GM19395 (cell line): ENCODE results near the gene ARMC2.
"Not testable (repeated sequence)": the region's sequence is repeated elsewhere in the genome, so short reads cannot be mapped to it uniquely, and the experiment has no call there.

ENCODE experiments used
- ATAC-seq: cut with Tn5 transposase; IDR thresholded peaks from one replicate; pipeline ENCODE4 v1.9.1; 2021; ENCODE audit warnings: mild to moderate bottlenecking, moderate library complexity; ENCODE audit not compliant: unreplicated experiment

Gene ARMC2

DNA sequence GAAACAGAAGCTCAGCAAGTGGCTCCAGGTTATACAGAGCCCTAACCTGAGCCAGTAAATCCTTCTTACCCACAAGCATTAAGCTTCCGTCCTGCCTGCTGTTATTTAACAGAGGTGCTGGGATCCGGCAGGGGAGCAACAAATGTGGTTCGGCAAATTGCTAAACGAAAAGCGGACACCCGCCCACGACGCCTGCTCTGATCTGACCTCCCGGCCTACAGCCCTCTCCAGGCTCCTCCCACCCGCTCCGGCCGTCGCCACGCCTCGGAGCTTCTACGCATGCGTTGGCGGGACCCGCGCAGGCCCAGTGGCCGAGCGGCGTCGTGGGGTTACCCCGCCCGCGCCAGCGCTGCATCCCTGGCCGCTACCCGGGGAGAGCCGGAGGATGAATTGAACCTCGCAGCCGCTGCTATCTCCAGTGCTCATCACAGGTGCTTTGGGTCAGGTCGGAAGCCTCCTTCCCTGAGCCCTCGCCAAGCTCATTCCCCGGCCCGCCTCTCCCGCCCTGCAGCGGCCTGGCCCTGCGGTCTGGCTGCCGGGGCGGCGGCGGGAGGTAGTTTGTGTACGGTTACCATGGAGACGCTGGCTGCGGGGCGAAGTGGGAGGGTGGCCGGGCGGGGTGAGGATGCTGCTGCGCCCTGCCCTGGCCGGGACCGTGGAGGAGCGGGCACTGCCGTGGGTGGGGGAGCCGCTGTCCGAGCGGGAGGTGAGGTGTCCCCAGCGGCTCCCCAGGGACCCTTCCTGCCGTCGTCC, at the start of gene ARMC2:
ARMC2 (plus strand) TSS at position 307 of the 753 bp plus-strand sequence. CDS start 5,846 bp downstream, outside the sequence.
- ATAC-seq: peak; percentile 98

- ATAC-seq: no peak
Measured at GRCh38 chr6:108798670-108799353, 49.4 kb upstream of the ARMC2 start.

DNA sequence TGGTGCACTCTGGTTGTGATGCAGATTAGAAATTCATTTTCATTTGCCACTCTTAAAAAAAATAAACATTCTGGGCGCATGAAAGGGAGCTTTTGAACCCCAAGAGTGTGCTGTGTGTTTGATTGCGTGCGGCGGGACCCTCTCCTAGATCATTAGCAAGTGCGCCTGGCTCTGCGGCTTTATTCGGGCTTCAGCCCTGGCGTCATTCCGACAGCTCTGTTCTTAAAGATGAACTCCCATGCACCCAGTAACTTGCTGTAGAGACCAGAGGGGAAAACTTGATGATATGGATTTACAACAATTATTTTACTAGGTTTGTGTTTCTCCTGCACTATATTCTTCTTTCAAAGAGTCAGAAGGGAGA, 48.9 kb upstream of the ARMC2 start:
- no peak for ATAC-seq

DNA sequence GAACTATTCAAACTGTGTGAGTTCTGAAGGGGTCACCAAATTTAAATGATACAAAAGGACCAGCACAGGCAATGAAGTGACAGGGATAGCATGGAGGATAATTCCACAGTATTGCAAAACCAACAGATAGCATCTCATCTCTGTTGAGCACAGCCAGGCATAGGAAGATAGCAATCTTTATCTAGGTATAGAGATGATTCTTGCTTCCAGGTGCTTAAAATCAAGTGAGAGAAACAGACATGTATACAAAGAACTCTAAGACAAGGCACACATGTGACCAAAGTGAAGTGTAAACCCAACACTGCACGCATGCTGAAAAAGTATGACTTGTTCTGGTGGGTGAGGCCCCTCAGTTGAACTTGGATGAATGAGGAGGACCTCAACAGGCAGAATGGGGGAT, 48.4 kb upstream of the ARMC2 start:
- ATAC-seq: no peak

- ATAC-seq: no peak
Measured at GRCh38 chr6:108800427-108800864, 47.8 kb upstream of the ARMC2 start.

- ATAC-seq: no peak
Measured at GRCh38 chr6:108801366-108801765, 46.9 kb upstream of the ARMC2 start.

DNA sequence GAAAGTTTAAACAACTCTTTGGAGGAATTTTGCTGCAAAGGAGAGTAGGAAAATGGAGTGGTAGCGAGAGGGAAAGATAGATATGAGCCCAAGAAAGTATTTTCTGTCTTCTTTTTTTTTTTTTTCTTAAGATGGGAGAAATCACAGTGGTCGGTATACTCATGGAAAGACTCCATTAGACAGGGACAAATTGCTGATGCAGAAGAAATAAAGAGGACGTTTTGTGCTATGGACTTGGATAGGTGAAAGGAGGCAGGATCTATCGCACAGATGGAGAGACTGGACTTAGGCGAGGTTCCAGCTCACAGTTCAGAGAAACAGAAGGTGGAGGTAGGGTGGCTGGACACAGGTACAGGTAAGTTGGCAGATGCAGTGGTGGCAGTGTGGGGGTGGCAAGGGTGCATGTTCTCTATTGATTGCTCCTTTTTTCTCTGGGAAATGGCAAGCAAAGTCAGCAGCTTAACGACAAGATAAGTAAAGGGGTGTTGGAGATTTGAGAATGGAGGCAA, 44.2 kb upstream of the ARMC2 start:
- ATAC-seq: no peak

DNA sequence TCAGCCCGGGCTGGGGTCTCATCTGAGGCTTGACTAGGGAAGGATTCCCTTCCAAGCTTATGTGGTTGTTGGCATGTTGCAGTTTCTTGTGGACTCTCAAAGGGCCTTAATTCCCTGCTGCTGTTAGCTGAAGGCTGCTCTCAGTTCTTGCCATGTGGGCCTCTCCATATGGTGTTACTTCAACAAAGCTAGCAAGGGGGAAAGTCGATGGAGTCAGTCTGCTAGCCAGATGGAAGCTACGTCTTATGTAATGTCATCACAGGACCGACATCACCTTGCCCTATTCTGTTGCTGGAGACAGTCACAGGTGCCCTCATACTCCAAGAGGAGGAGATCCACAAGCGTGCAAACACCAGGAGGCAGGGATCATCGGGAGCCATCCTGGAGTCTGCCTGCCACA, 43.3 kb upstream of the ARMC2 start:
- ATAC-seq: no peak

DNA sequence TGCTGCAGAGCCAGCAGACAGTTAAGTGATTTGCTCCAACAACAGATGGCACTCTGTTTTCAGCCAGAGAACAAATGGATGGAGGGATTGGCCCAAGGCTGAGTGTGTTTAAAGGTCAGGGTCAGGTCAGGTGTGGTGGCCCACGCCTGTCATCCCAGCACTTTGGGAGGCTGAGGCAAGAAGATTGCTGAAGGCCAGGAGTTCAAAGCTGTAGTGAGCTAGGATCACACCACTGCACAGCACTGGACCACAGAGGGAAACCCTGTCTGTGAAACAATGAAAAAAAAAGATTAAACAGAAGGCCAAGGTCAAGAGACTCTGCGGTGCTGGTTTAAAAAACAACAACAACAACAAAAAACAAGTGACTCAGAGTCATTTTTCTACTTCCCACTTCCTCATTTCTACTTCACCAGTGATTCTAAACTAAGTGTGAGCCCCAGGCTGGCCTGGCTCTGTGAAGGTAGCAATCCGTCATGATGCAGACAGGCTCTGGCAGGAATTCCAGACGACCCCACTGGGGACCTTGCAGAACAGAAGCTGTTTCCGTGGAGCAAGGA, 42.5 kb upstream of the ARMC2 start:
- ATAC-seq: peak; percentile 91

- peak; percentile 39 for ATAC-seq
Measured at GRCh38 chr6:108806171-108806570, 42.1 kb upstream of the ARMC2 start.

DNA sequence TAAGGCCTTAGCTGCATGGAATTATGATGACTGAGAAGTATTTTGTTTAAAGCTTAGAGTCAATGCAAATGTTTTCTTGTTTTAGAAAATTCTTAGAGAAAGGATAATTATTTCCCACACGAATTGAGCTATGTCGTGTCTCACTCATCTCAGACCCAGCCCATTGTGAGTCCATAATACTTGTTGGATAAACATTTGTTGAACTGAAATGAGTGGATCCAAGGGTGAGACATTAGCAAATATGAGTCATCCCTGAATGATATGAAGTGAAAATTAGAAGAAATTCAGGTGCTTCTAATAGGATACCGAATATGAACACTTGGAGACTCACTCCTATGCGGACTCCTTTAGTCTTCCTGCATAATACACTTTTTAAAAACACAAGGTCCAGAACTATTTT, 41.6 kb upstream of the ARMC2 start:
- ATAC-seq: no peak

- ATAC-seq: no peak
Measured at GRCh38 chr6:108807928-108808327, 40.3 kb upstream of the ARMC2 start.

- no peak for ATAC-seq
Measured at GRCh38 chr6:108809211-108809610, 39.0 kb upstream of the ARMC2 start.

DNA sequence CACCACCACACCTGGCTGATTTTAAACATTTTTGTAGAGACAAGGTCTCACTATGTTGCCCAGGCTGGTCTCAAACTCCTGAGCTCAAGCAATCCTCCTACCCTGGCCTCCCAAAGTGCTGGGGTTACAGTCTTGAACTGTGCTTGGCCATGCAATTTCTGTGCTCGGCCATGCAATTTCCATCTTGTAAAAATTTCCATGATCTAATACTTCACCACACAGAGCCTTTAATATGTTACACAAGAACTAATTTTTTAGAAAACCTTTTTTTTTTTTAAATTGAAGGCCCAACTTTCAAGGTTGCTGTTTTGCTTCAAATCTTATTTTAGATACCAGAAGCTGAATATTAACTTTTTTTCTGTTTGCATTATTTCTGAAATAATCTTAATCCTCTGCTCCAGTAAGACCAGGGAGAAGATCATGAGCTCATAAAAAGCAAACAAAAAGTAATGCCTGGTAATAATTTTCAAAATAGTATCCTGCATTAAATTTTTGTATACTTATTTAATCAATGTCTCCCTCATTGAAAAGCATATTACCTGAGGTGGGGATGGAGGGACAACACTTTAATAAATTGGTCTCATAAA, 38.1 kb upstream of the ARMC2 start:
- no peak for ATAC-seq

DNA sequence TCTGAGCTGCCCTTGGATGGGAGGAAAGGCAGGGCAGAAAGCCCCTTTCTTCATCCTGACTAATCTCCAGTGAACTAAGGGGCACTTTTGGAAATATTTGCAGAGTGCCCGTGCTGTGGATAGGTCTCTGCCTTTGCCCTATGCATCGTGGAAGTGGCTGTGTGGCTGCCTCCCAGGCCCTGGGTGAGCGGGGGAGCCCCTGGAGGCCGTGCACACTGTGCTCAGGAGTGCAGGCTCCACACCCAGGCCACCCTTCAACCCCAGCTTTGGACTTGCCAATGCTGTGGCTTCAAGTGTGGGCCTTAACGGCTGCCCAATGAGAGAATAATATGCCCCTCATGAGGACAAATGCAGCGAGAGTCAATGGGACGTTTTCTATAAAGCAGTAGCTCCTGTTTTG, 36.7 kb upstream of the ARMC2 start:
- no peak for ATAC-seq

DNA sequence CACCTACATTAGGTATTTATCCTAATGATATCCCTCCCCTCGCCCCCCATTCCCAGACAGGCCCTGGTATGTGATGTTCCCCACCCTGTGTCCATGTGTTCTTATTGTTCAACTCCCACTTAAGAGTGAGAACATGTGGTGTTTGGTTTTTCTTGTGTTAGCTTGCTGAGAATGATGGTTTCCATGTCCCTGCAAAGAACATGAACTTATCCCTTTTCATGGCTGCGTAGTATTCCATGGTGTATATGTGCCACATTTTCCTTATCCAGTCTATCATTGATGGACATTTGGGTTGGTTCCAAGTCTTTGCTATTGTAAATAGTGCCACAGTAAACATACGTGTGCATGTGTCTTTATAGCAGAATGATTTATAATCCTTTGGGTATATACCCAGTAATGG, 35.0 kb upstream of the ARMC2 start:
- ATAC-seq: not testable (repeated sequence)

DNA sequence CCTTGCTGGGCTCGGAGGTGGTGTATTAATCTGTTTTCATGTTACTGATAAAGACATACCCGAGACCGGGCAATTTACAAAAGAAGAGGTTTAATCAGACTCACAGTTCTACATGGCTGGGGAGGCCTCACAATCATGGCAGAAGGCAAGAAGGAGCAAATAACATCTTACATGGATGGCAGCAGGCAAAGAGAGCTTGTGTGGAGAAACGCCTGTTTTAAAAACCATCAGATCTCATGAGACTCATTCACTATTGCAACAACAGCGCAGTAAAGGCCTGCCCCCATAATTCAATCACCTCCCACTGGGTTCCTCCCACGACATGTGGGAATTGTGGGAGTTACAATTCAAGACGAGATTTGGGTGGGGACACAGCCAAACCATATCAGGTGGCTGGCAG, 30.9 kb upstream of the ARMC2 start:
- not testable (repeated sequence) for ATAC-seq

DNA sequence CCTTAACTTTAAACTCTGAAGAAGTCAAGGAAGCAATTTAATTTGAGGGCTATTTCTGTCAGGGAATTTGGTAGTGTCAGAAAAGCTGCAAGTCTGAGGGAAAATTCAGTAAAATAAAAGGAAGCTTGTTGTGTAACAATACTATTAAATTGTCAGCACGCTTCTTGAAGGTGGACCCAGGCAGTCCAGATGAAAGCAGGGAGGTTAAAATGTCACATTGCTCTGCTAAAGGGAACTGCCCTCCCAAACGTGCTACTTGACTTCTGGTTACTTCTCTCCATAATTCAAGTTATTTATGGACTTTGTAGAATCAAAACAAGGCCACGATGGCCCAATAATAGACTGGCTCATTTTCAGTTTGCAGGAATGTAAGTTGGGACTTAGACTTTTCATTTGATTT, 28.2 kb upstream of the ARMC2 start:
- no peak for ATAC-seq

- no peak for ATAC-seq
Measured at GRCh38 chr6:108822401-108822800, 25.8 kb upstream of the ARMC2 start.

GRCh38 chr6:108825326-108825725, 22.9 kb upstream of the ARMC2 start:
- ATAC-seq: no peak

DNA sequence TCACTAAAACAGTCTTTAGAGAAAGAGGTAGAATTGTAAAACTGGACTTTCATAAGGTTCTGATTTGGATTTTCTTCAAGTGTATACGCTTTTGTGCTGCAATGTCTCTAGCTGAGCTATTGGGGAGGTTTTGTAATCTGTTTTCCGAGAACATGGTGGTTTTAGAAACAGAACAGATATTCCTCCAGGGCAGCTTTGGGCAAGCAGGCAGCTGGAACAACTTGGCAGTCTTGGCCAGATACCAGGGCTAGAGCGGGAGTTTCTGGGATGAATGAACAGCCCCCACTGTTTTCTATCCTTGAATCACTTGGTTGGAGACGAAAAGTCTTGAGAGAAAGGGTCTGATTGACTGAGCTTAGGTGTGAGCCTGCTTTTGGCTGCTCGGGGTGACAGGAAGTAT, 17.1 kb upstream of the ARMC2 start:
- ATAC-seq: no peak

GRCh38 chr6:108832738-108833137, 15.5 kb upstream of the ARMC2 start:
- no peak for ATAC-seq
